HG03159 (cell line): ENCODE measurements around the gene DHX16.
"Not testable (repeated sequence)": the region's sequence is repeated elsewhere in the genome, so short reads cannot be mapped to it uniquely, and the experiment has no call there.

Source experiments
- ATAC-seq: cut with Tn5 transposase; IDR thresholded peaks from one replicate; pipeline ENCODE4 v1.9.1; 2021; ENCODE audit warnings: mild to moderate bottlenecking, moderate library complexity; ENCODE audit not compliant: unreplicated experiment

Gene DHX16

GRCh38 chr6:30679765-30680535, 7.1 kb upstream of the DHX16 start:
- no peak for ATAC-seq

- ATAC-seq = no peak
Measured at GRCh38 chr6:30678964-30679726, 6.3 kb upstream of the DHX16 start.

GRCh38 chr6:30676660-30677285, 4.0 kb upstream of the DHX16 start:
- ATAC-seq = no peak

- ATAC-seq = no peak
Measured at GRCh38 chr6:30670760-30671527, 1.9 kb downstream of the DHX16 start.

GRCh38 chr6:30666300-30666699, 6.5 kb downstream of the DHX16 start:
- not testable (repeated sequence) for ATAC-seq

GRCh38 chr6:30664994-30665767, 7.6 kb downstream of the DHX16 start:
- ATAC-seq = no peak

- ATAC-seq = not testable (repeated sequence)
Measured at GRCh38 chr6:30657922-30658321, 14.9 kb downstream of the DHX16 start.

- ATAC-seq = no peak
Measured at GRCh38 chr6:30657454-30657853, 15.4 kb downstream of the DHX16 start.

GRCh38 chr6:30656513-30656912, 16.3 kb downstream of the DHX16 start:
- ATAC-seq = no peak

- no peak for ATAC-seq
Measured at GRCh38 chr6:30655743-30656094, 17.1 kb downstream of the DHX16 start.

GRCh38 chr6:30654798-30655742, 17.7 kb downstream of the DHX16 start:
- no peak for ATAC-seq

- ATAC-seq = no peak
Measured at GRCh38 chr6:30651143-30651542, 21.7 kb downstream of the DHX16 start.

- ATAC-seq = peak; percentile 57
Measured at GRCh38 chr6:30647242-30648116, 25.3 kb downstream of the DHX16 start.

- ATAC-seq = peak; percentile 59
Measured at GRCh38 chr6:30646450-30647241, 26.2 kb downstream of the DHX16 start, which contains the start of gene C6orf136. Gene C6orf136 (plus strand): TSS chr6:30647133. CDS start chr6:30647232, 99 bp downstream.

GRCh38 chr6:30645989-30646388, 26.8 kb downstream of the DHX16 start:
- no peak for ATAC-seq

- ATAC-seq = no peak
Measured at GRCh38 chr6:30644769-30645168, 28.0 kb downstream of the DHX16 start.

- ATAC-seq = no peak
Measured at GRCh38 chr6:30643656-30644055, 29.1 kb downstream of the DHX16 start.
